Left lung (tissue), 10 donors: ENCODE measurements around the gene MRGPRD. TPM values are rescaled to one million over a fixed set of nuclear protein-coding genes. Genes with fewer than 3 reads are reported as not detected.

Experiments used
- ATAC-seq: fragments of 200-7000 bp; cut with Tn5 transposase; one replicate; pipeline ENCODE4 v1.9.1; 2020; ENCODE audit warnings: moderate library complexity
- DNase-seq, 4 donors: peaks; one replicate each; pipeline ENCODE4 v3.0.0-alpha.2; 2013 to 2020
- H3K27ac ChIP-seq, 2 donors: fragments of 200-600 bp; sonication (generic) in 1 of 2; one replicate each; pipeline versions ENCODE4 v1.5.0 to v1.8.0; 2020 to 2021
- H3K27me3 ChIP-seq, 2 donors: fragments of 200-600 bp; sonication (generic) in 1 of 2; one replicate each; pipeline versions ENCODE4 v1.5.0 to v1.8.0; 2020 to 2021
- H3K36me3 ChIP-seq, 2 donors: fragments of 200-600 bp; sonication (generic) in 1 of 2; one replicate each; pipeline versions ENCODE4 v1.5.0 to v1.8.0; 2020 to 2021
- H3K4me1 ChIP-seq, 2 donors: fragments of 200-600 bp; one replicate each; pipeline ENCODE4 v1.8.0; 2021
- H3K4me3 ChIP-seq, 2 donors: fragments of 200-600 bp; sonication (generic) in 1 of 2; one replicate each; pipeline versions ENCODE4 v1.5.0 to v1.8.0; 2020 to 2021; ENCODE audit warnings: mild to moderate bottlenecking in 1 of 2
- H3K9me3 ChIP-seq, 2 donors: fragments of 200-600 bp; sonication (generic) in 1 of 2; one replicate each; pipeline versions ENCODE4 v1.5.0 to v1.8.0; 2020 to 2021
- intact Hi-C, 2 donors: fragments of 100-400 bp; cut with DNase I; formaldehyde crosslinking; loops; one replicate each; pipeline versions ENCODE4 v1.11.2 to v1.14.2; 2022
- polyA plus RNA-seq, 6 donors: library from polyadenylated mRNA; unstranded; fragments of 120-200 nt; gene quantifications; one replicate each; pipeline ENCODE4 v1.2.1, GENCODE V29; 2013; ENCODE audit not compliant: insufficient read length in 6 of 6
- total RNA-seq, 2 donors: library from RNA; stranded (reverse); fragmentation: NEBNext Ultra II Directional; extraction: Animal tissue kit (Norgen Biotek cat#: 25700); gene quantifications; one replicate each; pipeline ENCODE4 v1.2.1, GENCODE V29; 2021
- TF ChIP-seq, protein P1 (sequence below), 2 donors: fragments of 200-600 bp; sonication (generic) in 1 of 2; IDR thresholded peaks; one replicate each; pipeline versions ENCODE4 v1.5.0 to v1.8.0; 2021; ENCODE audit warnings: antibody characterized with exemption in 2 of 2
- donor health status: DM: no; HTN: yes; CAD: no.
- donor health status: DM: no; HTN: no; CAD: no.

The MRGPRD gene
- total and polyA plus RNA-seq, 8 donors, result not detected

DNA sequence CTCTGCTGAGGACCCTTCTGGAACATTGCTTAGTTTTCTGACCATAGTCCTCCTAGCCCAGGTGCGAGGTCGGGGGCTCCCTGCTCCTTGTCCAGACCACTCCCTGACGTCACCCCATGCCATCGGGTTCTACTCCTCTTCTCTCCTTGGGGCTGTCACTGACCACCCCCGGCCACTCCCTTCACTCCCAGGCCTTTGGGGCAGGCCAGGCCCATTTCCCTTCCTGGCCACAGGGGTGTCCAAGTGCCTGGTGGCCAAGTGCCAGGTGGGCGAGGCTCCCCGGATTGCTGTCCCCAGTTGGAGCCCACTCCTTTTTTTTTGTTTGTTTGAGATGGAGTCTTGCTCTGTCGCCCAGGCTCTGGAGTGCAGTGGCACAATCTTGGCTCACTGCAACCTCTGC, 19.5 kb downstream of the MRGPRD start:
- Histone ChIP-seq H3K27ac (no peak overlapping the region), H3K9me3 (no peaks in the 10 kb centered on the region)
- intact Hi-C loops, result no loop called here

DNA sequence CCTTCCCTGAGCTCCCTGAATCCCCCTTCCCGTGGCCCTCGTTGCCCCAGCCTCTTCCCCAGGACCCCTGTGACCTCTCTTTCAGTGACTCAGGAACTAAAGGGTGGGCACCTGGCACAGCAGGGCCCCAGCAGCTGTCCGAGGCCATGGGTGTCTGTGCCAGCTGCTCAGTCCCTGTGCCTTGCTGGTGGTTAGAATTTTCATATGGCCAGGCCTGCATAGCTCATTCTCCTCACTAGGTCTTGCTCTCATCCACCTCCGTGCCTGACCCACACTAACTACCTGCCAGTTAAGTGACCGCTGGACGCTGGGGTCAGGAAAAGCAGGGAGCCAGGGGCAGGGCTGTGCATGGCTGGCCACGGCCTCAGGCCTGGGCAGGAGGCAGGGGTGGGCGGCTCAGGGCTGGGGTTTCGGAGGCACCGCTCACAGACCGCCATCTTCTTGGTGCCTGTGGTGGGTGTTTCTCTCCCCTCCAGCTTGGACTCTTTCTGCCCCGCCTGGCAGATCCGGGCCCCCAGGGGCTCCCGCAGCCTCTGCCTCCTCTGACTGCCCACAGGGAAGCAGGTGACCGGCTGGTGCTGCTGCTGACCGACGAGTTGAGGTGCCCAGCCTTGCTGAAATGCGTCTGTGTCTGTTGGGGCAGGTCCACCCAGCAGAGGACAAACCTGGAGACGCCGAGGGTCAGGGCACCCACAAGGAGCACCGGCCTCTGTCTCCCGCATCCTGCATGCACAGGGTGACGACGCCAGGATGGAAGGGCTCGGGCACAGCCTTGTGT, 20.3 kb downstream of the MRGPRD start:
- H3K4me1 ChIP-seq, result peaks cover 0 to 2% of the 10 kb centered on the region in 2 donors
- intact Hi-C loops, result no loop called here
- no peaks in the 10 kb centered on the region for H3K27me3 ChIP-seq
- ATAC-seq (no peak), DNase-seq (no peak)
- no peaks in the 10 kb centered on the region for H3K9me3 ChIP-seq
- H3K36me3 ChIP-seq, result no peaks in the 10 kb centered on the region
- H3K27ac ChIP-seq, result no peak overlapping the region
- TF ChIP-seq, protein P1, sequence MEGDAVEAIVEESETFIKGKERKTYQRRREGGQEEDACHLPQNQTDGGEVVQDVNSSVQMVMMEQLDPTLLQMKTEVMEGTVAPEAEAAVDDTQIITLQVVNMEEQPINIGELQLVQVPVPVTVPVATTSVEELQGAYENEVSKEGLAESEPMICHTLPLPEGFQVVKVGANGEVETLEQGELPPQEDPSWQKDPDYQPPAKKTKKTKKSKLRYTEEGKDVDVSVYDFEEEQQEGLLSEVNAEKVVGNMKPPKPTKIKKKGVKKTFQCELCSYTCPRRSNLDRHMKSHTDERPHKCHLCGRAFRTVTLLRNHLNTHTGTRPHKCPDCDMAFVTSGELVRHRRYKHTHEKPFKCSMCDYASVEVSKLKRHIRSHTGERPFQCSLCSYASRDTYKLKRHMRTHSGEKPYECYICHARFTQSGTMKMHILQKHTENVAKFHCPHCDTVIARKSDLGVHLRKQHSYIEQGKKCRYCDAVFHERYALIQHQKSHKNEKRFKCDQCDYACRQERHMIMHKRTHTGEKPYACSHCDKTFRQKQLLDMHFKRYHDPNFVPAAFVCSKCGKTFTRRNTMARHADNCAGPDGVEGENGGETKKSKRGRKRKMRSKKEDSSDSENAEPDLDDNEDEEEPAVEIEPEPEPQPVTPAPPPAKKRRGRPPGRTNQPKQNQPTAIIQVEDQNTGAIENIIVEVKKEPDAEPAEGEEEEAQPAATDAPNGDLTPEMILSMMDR (IDR thresholded peaks at IDR 0.05), result no peak
- no peak overlapping the region for H3K4me3 ChIP-seq

More for the DNA sequence above, 19.5 kb downstream of the MRGPRD start:
- DNase-seq, result no peak
- Histone ChIP-seq H3K27me3 (no peaks in the 10 kb centered on the region), H3K4me1 (no peaks in the 10 kb centered on the region), H3K36me3 (no peaks in the 10 kb centered on the region), H3K4me3 (no peak overlapping the region)
- no peak for ATAC-seq
- TF ChIP-seq, protein P1 (IDR thresholded peaks at IDR 0.05), result no peak

DNA sequence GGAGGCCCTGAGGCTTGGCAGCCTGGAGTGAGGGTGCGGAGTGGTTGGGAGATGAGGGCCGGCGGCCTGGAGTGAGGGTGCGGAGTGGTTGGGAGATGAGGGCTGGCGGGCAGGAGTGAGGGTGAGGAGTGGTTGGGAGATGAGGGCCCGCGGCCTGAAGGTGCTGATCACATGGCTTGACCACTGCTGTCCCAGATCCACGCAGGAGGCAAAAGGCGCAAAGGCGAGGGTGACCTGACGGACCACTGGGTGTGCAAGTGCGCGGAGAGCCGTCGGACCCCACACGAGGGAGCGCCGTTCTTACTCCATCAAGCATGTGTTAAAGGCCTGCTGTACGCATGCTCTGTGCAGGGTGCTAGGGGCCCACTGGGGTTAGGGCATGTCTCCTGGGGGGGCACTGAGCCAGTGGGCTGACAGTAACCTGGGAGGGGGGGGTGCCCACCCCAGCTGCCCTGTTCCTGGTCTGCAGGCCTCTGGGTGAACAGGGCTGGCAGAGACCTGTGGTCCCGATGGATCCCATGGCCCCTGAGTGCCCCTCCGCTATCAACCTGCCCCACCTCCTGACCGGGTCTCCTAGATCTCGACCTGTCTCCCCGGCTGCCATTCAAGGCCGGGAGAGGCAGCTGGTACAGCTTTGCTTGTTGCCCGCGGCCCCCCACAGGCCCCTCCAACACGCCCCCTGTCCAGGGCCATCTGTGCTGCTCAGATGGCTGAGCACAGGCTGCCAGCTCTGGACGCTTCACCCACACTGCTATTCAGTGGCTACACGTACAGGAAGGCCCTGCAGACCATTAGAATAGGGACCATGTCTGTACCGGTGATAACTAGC, 21.1 kb downstream of the MRGPRD start:
- H3K36me3 ChIP-seq, result no peaks in the 10 kb centered on the region
- no peaks in the 10 kb centered on the region for H3K27me3 ChIP-seq
- H3K4me1 ChIP-seq, result peaks cover 0 to 9% of the 10 kb centered on the region in 2 donors
- TF ChIP-seq, protein P1 (IDR thresholded peaks at IDR 0.05), result no peak
- intact Hi-C loops, result no loop called here
- ATAC-seq (no peak), DNase-seq (no peak)
- no peaks in the 10 kb centered on the region for H3K9me3 ChIP-seq
- no peak overlapping the region for H3K27ac ChIP-seq
- no peak overlapping the region for H3K4me3 ChIP-seq

DNA sequence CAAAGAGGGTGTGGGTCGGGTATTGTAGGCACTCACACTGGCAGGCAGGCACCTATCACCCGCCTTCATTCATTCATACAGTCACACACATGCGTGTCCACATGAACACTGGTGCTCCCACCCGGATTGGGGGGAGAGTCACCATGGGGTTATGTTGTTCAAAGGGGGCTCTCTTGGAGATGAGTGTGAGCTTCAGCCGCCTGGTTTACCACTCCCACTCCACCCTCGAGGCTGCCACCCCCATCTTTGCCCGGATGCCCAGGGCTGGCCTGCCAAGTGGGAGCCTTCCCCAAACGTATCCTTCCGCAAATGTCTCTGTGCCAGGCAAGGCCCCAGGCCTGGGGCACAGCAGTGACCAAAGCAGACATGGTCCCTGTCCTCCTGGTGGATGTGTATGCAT, 22.6 kb downstream of the MRGPRD start:
- Histone ChIP-seq H3K9me3 (no peaks in the 10 kb centered on the region), H3K4me1 (peaks cover 0 to 9% of the 10 kb centered on the region in 2 donors), H3K27me3 (no peaks in the 10 kb centered on the region), H3K4me3 (no peak overlapping the region), H3K36me3 (no peaks in the 10 kb centered on the region), H3K27ac (no peak overlapping the region)
- intact Hi-C loops, result no loop called here
- TF ChIP-seq, protein P1 (IDR thresholded peaks at IDR 0.05), result no peak
- ATAC-seq, result no peak
- DNase-seq, result no peak
